ENCODE data around the gene SLC9A2.

The SLC9A2 gene

DNA sequence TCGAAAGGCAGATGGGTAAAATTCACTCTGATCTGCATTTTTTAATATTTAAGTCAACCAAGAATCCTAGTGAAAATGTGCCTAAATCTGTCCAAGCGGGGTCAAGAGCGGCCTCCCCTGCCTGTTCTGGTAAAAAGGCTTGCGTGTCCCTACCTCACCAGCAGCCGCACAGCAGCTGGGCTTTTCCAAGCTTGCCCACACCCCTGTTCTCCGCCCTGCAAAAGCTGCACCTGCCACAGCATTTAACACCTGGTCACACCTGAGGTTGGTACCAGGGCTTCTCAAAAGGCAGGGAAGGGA, 116.7 kb downstream of the SLC9A2 start:
- no peak for DNase-seq

DNA sequence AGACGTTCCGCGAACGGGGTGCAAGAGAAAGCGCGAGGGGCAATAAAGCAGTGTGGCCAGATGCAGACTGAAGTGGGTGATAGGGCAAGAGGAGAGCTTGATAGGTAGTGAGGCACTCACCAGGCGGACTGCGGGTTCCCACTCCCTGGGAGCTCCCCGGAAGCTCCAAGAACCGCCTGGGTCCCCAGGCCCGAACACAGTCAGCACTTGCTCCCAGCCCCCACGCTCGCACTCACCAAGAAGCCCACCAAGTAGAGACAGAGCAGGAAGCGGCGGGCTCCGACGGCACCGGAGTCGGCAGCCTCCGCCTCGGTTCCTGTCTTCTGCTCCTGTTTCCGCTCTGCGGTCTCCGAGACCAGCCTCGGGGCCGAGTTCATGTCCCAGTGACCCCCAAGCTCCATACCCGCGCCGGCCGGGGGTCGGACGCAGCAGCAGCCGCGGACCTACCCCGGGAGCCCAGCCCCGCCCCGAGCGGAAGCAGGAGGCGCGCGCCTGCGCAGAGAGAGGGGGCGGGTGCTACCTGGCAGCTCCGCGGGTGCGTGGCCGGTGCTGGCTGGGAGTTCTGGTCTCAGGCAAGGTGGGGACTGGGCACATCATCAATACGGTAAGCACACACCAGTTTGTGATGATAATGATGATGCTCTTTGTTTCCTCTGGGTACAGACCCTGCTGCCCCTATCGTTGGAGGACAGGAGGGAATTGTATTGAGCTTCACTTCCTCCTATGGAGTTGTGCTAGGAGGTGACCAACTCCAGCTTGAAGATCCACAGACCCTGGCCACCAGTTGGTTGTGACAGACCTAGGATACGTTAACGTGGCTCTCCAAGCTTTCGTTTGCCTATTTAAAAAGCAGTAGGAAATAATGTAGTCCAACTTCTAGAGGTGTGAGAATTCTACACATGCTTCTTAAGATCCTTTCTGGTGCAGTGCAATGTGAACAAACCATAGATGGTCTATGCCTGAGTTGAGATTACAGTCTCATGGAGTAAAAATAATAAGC, 117.4 kb downstream of the SLC9A2 start:
- peak; percentile 77 for DNase-seq

DNA sequence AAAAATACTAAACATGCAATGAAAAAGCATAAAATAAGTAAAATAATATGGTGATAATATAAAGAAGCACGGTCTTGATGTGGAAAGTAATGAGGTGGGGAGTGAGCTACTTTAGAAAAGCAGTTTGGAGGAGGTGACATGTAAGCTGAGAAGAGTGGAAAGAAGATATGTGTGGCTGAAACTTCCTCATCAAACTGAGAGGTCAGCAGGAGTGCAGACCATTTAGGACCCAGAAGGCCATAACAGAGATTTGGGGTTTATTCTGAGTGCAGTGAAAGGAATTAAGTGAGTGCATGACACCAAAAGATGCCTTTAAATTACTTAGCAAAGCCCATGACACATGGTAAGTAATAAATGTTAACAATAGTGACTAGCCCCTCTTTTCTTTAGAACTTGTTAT, 118.1 kb downstream of the SLC9A2 start:
- no peak for DNase-seq

DNA sequence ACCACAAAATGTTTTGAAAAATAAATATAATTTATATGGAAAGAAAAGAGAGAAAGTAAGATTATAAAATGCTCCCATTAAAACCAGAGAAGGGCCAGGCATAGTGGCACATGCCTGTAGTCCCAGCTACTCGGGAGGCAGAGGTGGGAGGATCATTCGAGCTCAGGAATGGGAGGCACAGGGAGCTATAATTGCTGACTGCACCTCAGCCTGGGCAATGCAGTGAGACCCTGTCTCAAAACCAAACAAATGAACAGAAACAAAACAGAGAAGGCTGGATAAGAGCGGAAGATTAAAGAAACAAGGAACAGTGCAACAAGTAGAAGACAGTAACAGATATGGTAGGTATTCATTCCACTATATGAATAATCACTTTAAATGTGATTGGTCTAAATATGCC, 123.9 kb downstream of the SLC9A2 start:
- DNase-seq = no peak

DNA sequence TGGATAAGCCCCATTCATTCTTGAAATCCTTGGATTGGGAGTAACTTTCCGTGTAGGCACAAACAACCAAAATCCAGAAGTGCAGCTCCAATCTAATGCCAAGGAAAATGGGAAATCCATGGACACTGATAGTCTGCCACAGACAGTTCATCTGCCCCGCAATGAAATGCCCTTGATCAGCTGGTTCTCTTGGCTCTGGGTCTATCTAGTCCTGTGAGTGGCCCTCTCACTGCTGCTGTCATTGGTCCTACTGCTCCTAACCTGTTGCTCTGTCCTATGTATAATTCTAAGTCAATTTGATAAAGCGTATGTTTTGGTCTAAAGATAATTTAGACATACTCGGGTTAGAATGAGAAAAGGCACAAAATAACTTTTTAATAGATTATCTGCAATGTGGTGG, 128.8 kb downstream of the SLC9A2 start:
- DNase-seq = no peak

DNA sequence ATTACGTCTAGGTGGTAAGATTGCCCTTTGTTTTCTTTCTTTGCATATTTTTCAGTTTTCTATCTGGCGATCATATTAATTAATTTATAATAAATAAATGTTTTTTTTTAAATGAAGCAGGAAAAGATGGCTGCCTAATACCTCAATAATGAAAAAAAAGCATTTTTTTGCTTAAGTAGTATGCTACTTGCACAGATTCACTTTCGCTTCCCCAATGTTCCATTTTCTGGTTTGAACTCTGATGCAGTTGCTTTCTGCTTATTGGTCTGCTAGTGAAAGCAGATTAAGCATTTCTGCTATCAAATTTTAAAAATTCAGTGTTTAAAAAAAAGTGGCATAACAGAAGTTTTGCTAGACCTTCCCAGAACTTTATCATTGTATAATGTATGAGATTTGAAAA, 130.6 kb downstream of the SLC9A2 start:
- no peak for DNase-seq

DNA sequence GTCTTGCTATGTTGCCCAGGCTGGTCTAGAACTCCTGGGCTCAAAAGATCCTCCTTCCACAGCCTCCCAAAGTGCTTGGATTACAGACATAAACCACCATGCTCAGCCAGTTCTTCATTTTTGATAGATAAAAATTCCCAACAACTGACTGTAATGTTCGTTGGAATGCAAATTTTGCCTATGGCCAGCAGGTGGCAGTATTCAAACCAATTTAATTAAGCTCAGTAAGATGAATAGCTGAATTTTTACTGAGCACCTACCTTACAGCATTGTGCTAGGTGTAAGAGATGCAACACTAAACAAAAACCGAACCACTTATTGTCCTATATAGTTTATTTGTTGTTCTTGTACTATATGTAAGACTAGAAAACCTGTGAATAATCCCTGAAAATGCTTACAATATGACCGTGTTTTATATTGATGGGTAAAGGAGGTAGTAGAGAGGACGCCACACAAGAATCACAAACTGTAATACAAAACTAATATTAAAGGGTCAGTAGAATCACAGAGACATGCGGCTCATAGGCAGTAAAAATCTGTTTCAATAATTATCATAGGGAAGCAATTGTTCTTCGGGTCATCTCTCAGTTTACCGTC, 134.3 kb downstream of the SLC9A2 start:
- no peak for DNase-seq

DNA sequence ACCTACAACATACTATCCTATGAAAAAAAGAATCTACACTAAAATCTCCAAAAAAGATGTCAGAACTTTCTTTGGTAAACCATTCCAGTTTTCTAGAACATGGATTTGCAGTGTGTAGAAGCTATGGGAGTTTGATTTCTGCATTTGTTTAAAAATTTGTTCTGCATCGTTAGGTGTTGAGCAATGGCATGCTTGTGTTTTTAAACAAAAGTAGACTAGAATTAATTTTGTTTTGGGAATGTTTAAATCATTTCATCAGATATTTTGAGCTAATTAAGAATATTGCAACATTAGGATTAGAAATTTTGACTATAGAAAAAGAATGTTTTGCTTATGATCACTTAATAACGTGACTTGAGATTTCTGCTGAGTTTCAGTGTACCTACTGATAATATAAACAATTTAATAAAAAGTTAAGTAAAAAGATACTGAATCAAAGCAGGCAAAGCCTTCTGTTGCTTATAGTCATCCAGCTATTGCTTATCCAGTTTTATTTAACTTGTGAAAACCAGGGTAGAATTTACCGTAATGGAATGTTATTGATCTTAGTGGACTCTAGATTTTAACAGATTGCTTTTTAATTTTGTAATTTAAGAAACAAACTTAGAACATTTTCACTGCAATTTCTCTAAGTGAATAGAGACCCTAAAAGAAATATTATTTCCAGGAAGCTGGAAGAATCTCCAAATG, 135.2 kb downstream of the SLC9A2 start:
- DNase-seq = no peak

DNA sequence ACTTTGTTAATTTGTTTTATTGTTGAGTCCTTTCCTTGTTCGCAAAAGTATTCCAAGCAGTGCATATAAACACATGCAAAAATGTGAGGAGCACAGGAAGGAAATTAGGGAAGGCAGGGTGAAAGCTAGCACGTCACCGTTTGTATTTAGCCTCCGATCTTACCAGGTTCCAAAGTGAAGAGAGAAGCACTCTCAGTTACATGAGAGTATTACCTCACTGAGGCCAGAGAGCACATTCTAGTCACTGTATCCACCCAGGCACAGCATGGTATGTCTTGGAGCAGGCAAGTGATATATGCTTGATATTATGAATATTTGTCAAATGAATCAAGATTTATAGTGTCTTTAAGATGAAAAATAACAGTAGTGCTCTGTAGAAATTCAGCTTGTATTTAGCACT, 135.9 kb downstream of the SLC9A2 start:
- DNase-seq = no peak

DNA sequence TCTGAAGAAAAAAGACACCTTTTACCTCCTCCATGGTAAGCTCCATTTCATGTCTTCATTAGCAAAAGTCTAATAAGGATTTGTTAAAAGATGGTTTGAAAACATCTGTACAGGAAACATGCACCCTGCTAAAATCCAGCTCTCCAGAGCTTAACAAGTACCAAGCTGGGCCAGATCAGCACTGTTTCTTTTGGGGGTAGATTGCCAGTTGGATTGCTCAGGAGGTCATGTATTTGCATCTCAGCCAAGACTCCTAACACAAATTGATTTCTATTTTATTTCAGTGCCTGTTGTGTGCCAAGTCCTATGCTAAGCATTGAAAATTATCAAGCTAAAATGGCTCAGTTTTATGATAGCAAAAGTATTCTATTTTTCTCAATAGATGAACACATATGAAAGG, 139.1 kb downstream of the SLC9A2 start:
- DNase-seq = no peak
